Vagina (tissue), 2 donors: ENCODE results near the gene RFX8. TPM values are rescaled to one million over a fixed set of nuclear protein-coding genes. Genes with fewer than 3 reads are reported as not detected.

ENCODE experiments used
- DNase-seq, 2 donors: peaks; one replicate each; pipeline ENCODE4 v3.0.0-alpha.2; 2017; ENCODE audit errors: extremely low spot score in 2 of 2
- H3K27ac ChIP-seq: fragments of 200-600 bp; sonication (generic); one replicate; pipeline ENCODE4 v1.5.1; 2019
- H3K27me3 ChIP-seq: fragments of 200-600 bp; sonication (generic); one replicate; pipeline ENCODE4 v1.5.1; 2019
- H3K36me3 ChIP-seq, 2 donors: fragments of 200-600 bp; sonication (generic); one replicate each; pipeline ENCODE4 v1.5.1; 2017 to 2019
- H3K4me1 ChIP-seq: fragments of 200-600 bp; sonication (generic); one replicate; pipeline ENCODE4 v1.5.1; 2019
- H3K4me3 ChIP-seq, 2 donors: fragments of 200-600 bp; sonication (generic); 1 replicate in 1 of 2; 2 replicates in 1 of 2; pipeline ENCODE4 v1.5.1; 2016 to 2019
- H3K9me3 ChIP-seq: fragments of 200-600 bp; sonication (generic); one replicate; pipeline ENCODE4 v1.5.1; 2019
- POLR2A ChIP-seq, 2 donors: fragments of 450-650 bp; IDR thresholded peaks; one replicate each; pipeline ENCODE4 v1.6.1; 2017; ENCODE audit warnings: antibody characterized with exemption in 2 of 2, mild to moderate bottlenecking in 2 of 2, moderate library complexity in 2 of 2
- POLR2AphosphoS5 ChIP-seq, 2 donors: sonication (generic); formaldehyde crosslinking; IDR thresholded peaks; one replicate each; pipeline ENCODE4 v1.9.0; 2017; ENCODE audit warnings: antibody characterized with exemption in 2 of 2, mild to moderate bottlenecking in 2 of 2, low read depth in 1 of 2; ENCODE audit not compliant: insufficient read depth in 1 of 2
- intact Hi-C: fragments of 100-400 bp; cut with DNase I; formaldehyde crosslinking; loops from one replicate; pipeline ENCODE4 v1.15.1; 2023
- total RNA-seq: library from RNA; depleted of rRNA; stranded (reverse); fragments of >200 nt; gene quantifications from one replicate; pipeline ENCODE4 v1.2.3, GENCODE V29; 2016
- TF ChIP-seq, protein P1 (sequence below), 3 experiments: fragments of 450-650 bp in 2 of 3; fragments of 200-600 bp in 1 of 3; sonication (generic) in 1 of 3; IDR thresholded peaks; one replicate each; pipeline ENCODE4 v1.5.1; 2017 to 2019; ENCODE audit warnings: antibody characterized with exemption in 3 of 3, mild to moderate bottlenecking in 2 of 3, moderate library complexity in 2 of 3

Gene RFX8
- total RNA-seq, 1 donor from 2014 or later: 1.2 TPM

DNA sequence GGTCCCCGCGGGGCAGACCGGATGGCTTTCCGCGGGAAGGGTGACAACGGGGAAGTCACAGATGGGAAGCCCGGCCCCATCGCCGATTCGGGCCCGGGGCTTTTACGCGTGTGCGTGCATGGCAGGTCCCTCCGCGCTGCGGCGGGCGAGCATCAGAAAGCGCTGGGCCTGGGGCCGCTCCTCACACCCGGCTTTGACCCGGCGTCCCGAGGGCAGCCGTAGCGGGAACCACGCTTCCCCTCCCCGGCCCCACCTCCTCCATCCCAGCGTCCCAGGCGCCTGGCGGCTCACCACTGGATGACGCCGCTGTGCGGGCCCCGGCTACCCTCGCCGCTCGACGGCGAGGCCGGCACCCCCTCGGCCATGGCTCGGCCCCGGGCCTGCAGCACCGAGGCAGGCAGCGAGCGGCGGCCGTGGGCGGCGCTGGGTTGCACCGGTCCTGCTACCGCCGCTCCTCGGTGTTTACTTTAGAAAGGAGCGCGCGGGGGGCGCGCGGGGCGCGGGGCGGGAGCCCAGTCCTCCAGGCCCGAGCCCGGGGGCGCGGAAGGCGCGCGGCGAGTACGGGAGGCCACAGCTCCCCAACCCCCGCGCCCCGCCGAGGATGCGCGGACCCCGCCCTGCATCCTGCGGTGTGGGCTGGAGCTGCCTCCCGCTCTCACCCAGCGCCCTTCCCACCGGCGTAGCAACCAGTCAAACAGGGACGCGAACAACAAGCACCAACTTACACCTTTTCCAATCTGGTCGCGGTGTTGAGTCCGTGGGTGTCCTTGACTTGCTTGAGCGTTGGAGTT lies 806 bp downstream of the RFX8 start:
- intact Hi-C loops: no loop called here
- H3K4me3 ChIP-seq: peak overlapping the region; percentile 53 to 69
- H3K27ac ChIP-seq: peak overlapping the region; percentile 93
- H3K27me3 ChIP-seq: no peaks in the 10 kb centered on the region
- no peaks in the 10 kb centered on the region for H3K36me3 ChIP-seq
- no peaks in the 10 kb centered on the region for H3K9me3 ChIP-seq
- H3K4me1 ChIP-seq: peaks cover 20% of the 10 kb centered on the region
- no peak for TF ChIP-seq POLR2A (IDR thresholded peaks at IDR 0.05)
- TF ChIP-seq, protein P1, sequence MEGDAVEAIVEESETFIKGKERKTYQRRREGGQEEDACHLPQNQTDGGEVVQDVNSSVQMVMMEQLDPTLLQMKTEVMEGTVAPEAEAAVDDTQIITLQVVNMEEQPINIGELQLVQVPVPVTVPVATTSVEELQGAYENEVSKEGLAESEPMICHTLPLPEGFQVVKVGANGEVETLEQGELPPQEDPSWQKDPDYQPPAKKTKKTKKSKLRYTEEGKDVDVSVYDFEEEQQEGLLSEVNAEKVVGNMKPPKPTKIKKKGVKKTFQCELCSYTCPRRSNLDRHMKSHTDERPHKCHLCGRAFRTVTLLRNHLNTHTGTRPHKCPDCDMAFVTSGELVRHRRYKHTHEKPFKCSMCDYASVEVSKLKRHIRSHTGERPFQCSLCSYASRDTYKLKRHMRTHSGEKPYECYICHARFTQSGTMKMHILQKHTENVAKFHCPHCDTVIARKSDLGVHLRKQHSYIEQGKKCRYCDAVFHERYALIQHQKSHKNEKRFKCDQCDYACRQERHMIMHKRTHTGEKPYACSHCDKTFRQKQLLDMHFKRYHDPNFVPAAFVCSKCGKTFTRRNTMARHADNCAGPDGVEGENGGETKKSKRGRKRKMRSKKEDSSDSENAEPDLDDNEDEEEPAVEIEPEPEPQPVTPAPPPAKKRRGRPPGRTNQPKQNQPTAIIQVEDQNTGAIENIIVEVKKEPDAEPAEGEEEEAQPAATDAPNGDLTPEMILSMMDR (IDR thresholded peaks at IDR 0.05): no peak
- peak in 1 of 2 donors; percentile 55 for TF ChIP-seq POLR2AphosphoS5 (IDR thresholded peaks at IDR 0.05; ENCODE audit: insufficient read depth in 1 of 2, low read depth in 1 of 2)
- DNase-seq: no peak

DNA sequence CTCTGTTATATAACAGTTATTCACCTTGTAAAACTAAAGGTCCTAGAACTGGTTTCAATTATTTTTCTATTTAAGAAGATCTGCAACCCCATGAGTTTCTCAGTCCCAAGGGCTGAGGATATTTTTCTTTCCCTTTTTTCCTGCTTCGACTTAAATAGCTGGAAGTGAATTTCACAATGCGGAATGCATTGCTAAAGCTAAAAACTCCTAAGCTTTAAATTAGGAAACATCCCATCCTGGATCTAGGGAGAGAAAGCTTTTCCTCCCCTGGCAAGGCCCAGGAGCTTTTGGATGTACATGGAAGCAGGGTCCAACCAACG lies 1.4 kb downstream of the RFX8 start:
- Histone ChIP-seq H3K27me3 (no peaks in the 10 kb centered on the region), H3K4me3 (peak overlapping the region; percentile 53 to 69), H3K27ac (peak overlapping the region; percentile 93), H3K36me3 (no peaks in the 10 kb centered on the region), H3K4me1 (peaks cover 20% of the 10 kb centered on the region), H3K9me3 (no peaks in the 10 kb centered on the region)
- no peak for DNase-seq
- intact Hi-C loops: no loop called here
- TF ChIP-seq POLR2A (IDR thresholded peaks at IDR 0.05) (no peak), POLR2AphosphoS5 (IDR thresholded peaks at IDR 0.05; ENCODE audit: insufficient read depth in 1 of 2, low read depth in 1 of 2) (peak in 1 of 2 donors; percentile 7)
- TF ChIP-seq, protein P1 (IDR thresholded peaks at IDR 0.05): no peak

DNA sequence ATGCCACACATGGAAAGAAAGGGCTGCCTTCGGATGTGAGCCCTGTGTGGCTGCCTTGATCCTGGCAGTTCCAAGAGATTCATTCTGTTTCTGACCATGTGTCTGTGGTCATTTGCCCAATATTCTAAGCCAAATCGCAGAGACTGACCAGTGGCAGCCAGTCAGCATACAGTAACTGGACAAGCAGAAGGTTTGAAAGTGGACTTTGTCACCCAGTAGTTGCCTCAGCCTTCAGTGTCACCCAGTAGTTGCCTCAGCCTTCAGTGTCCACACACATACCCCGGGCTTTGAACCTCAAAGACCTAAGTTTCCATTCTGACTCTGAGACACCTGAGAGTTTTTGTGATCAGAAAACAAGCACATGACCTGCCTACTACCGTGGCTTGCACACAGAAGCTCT lies 5.0 kb downstream of the RFX8 start:
- H3K9me3 ChIP-seq: no peaks in the 10 kb centered on the region
- no peak for DNase-seq
- intact Hi-C loops: no loop called here
- no peak overlapping the region for H3K4me3 ChIP-seq
- TF ChIP-seq POLR2AphosphoS5 (IDR thresholded peaks at IDR 0.05; ENCODE audit: insufficient read depth in 1 of 2, low read depth in 1 of 2) (no peak), POLR2A (IDR thresholded peaks at IDR 0.05) (no peak)
- TF ChIP-seq, protein P1 (IDR thresholded peaks at IDR 0.05): no peak
- no peaks in the 10 kb centered on the region for H3K36me3 ChIP-seq
- H3K27ac ChIP-seq: no peak overlapping the region
- peaks cover 19% of the 10 kb centered on the region for H3K4me1 ChIP-seq
- no peaks in the 10 kb centered on the region for H3K27me3 ChIP-seq

DNA sequence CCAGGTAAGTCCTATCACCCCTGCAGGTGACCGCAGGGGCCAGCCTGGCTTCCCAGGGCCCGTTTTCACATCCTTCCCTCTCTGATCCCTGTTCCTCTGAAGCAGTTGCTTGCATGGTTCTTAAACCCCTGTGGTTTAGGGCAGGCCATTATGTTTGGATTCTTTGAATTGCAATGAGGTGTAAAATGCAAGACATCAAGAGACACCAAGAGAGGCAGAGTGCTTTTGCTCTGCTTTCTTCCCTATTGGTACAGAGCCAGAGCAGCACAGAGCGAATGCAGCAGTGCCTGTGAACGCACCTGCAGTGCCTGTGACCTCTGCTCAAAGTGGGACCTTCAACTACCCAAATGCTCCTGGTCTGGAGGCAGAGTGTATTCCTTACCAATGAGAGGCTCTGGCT lies 7.6 kb downstream of the RFX8 start:
- no peaks in the 10 kb centered on the region for H3K9me3 ChIP-seq
- DNase-seq: no peak
- H3K27ac ChIP-seq: no peak overlapping the region
- H3K36me3 ChIP-seq: no peaks in the 10 kb centered on the region
- H3K27me3 ChIP-seq: no peaks in the 10 kb centered on the region
- intact Hi-C loops: no loop called here
- no peak overlapping the region for H3K4me3 ChIP-seq
- no peaks in the 10 kb centered on the region for H3K4me1 ChIP-seq
- TF ChIP-seq POLR2A (IDR thresholded peaks at IDR 0.05): no peak
- TF ChIP-seq, protein P1 (IDR thresholded peaks at IDR 0.05): no peak
- no peak for TF ChIP-seq POLR2AphosphoS5 (IDR thresholded peaks at IDR 0.05; ENCODE audit: insufficient read depth in 1 of 2, low read depth in 1 of 2)

DNA sequence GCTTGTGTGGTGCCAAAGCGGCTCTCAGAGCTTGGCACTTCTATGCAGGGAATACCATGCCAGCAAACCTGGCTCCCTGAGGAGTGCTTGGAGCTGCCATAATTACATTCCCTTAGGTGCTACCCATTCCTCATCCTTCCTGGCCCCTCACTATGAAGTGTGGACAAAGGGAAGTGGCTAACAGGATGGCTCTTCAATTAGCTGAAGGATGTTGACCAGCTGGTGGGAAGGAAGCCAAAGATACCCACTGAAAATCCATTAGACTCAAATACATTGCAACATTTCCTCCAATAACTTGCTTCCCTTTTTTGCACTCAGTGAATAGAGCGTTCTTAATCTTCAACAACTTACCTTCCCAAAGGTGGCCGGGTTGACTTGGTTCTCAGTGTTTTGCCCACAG lies 8.5 kb downstream of the RFX8 start:
- Histone ChIP-seq H3K4me3 (no peak overlapping the region), H3K4me1 (no peaks in the 10 kb centered on the region), H3K27ac (no peak overlapping the region), H3K27me3 (no peaks in the 10 kb centered on the region), H3K9me3 (no peaks in the 10 kb centered on the region), H3K36me3 (no peaks in the 10 kb centered on the region)
- TF ChIP-seq, protein P1 (IDR thresholded peaks at IDR 0.05): no peak
- TF ChIP-seq POLR2AphosphoS5 (IDR thresholded peaks at IDR 0.05; ENCODE audit: insufficient read depth in 1 of 2, low read depth in 1 of 2) (no peak), POLR2A (IDR thresholded peaks at IDR 0.05) (no peak)
- no peak for DNase-seq
- intact Hi-C loops: no loop called here
